GM19438 (cell line): ENCODE results near the gene SLC17A3.

Experiments used
- ATAC-seq: cut with Tn5 transposase; IDR thresholded peaks from one replicate; pipeline ENCODE4 v1.9.1; 2021; ENCODE audit warnings: low read depth; ENCODE audit not compliant: unreplicated experiment

Gene SLC17A3

GRCh38 chr6:25874118-25874517 is at the start of gene SLC17A3:
Gene SLC17A3, minus strand, starts transcription at chr6:25874243. Its CDS starts 5,856 bp downstream, at chr6:25868387.
- no peak for ATAC-seq

DNA sequence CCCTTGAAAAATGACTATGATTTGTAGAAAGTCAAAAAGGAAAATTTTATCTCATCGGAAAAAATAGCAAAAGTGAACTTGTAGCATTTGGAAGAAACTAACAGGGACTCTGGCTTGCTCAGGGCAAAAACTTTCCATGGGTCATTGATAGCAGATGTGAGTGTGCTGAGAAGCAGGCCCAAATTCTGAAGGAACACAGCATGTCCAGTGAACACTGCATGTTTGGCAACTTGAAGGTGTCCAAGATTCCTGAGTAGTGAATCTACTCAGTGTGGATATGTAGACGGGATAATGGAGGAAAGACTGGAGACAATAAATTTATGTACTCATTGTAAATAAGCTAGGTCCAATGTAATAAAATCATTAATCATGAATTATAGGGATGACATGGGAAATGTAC is 48.3 kb upstream of the SLC17A3 start:
- no peak for ATAC-seq

DNA sequence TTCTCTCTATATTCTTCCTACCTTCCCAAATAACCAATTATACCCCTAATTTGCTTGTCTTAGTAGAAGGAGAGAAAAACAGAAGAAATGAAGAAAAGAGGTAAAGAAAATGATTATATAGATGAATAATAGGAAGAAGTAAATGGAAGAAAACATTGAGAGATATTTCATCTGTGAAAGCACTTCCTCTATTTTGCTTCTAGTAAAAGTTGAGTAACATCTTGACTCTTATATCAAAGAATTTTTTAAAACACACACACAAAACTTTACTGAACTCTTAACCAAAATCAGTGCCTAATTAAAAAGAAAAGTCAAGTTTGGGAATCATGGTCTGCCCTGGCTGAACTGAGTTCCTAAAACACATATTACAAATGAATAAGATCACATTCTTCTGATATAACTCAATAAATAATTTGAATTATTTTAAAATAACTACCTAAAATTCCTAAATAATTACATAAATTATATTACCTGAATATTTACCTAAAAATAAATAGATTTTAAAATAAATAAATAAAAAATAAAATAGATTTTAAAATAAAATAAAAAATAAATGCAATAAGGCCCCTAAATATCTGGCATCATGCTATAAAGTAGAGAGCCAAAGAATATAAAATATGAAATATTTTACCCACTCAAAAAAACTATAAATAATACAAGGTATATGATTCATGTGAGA is 47.6 kb upstream of the SLC17A3 start:
- no peak for ATAC-seq

DNA sequence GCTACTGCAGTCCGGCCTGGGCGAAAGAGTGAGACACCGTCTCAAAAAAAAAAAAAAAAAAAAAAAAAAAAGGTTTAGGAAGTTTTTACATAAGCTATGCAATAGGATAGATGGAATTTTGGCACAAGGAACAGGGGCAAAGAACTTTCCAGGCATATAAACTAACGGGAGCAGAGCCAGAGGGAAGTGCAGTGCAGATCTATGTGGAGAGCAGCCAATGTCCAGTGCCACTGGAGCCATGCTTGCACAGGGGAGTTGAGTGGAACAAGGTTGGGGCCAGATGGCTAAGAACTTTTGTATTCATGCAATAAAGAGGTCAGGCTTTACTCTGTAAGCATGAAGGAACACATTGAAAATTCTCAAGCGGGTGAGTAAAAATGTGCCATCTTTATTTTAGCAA is 45.6 kb upstream of the SLC17A3 start:
- no peak for ATAC-seq

DNA sequence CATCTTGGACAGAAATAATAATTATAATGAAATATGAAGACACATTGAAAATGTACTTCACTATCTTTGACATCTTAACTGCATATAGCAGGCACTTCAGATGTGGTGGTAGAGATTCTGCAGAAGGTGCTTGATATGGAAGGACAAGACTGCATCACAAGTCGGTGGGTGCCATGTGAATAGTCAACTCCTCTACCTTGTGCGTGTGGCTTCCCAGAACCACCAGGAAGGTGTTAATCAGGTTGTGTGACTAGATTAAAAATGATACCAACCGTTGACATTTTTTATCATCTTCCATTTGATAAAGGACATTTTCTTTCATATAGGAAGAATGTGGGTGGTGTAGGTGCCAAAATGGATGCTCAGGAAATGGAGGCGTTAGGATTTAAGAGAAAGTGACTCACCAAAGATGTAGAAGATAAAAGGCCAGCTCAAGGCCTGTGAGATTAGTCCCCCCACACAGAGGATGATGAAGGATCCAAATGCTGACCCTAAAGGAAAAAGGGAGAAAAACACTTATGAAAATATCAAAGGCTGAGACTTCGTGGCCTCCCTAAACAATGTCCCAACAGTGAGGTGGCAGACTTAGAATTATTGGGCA is 44.1 kb upstream of the SLC17A3 start:
- ATAC-seq = no peak

GRCh38 chr6:25916789-25917490 is 42.9 kb upstream of the SLC17A3 start:
- no peak for ATAC-seq

DNA sequence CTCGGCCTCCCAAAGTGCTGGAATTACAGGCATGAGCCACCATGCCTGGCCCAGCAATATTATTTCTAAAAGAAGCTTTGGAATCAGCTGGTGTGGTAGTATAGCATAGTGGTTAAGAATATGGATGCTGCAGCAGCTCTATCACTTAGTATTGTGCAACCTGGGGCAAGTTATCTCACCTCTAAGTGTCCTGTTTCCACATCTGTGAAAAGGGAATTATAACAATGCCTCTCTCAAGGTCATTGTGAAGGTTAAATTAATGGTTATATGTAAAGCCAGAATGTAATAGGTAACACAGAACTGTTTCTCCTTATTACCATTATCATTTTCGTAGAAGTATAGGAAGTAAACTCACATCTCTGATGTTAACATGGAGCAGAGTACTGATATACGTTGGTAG is 42.3 kb upstream of the SLC17A3 start:
- ATAC-seq = no peak

- no peak for ATAC-seq
Measured at GRCh38 chr6:25913741-25914140, 39.7 kb upstream of the SLC17A3 start.

- no peak for ATAC-seq
Measured at GRCh38 chr6:25911351-25911750, 37.3 kb upstream of the SLC17A3 start.

DNA sequence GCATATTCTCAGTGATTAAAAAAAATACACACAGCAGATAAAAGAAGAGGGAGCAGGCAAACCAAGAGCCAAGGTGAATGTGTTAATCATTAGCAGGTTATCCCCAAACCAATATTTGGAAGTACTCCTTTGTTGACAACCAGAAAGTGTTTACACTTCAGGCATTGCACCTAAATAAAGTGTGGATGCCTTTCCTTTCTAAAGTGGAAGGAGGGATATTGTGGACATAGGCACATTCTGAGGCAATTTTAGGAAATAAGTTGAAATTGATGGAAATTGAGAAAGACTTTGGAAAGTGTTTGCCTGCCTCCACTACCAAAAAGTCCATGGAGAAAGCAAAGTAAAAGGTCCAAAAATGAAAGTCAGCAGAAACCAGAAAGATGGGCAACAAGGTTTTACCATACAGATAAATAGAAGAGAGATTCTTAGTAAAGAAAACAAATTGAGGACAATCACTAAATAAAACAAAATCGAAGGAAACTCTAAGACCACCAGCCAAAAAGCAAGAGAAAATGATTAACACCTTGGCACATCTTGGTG is 33.5 kb upstream of the SLC17A3 start:
- no peak for ATAC-seq

GRCh38 chr6:25903467-25904099 is 29.5 kb upstream of the SLC17A3 start:
- ATAC-seq = no peak

GRCh38 chr6:25902071-25902470 is 28.0 kb upstream of the SLC17A3 start:
- no peak for ATAC-seq

- no peak for ATAC-seq
Measured at GRCh38 chr6:25900843-25901242, 26.8 kb upstream of the SLC17A3 start.

- no peak for ATAC-seq
Measured at GRCh38 chr6:25899580-25900408, 25.8 kb upstream of the SLC17A3 start.

DNA sequence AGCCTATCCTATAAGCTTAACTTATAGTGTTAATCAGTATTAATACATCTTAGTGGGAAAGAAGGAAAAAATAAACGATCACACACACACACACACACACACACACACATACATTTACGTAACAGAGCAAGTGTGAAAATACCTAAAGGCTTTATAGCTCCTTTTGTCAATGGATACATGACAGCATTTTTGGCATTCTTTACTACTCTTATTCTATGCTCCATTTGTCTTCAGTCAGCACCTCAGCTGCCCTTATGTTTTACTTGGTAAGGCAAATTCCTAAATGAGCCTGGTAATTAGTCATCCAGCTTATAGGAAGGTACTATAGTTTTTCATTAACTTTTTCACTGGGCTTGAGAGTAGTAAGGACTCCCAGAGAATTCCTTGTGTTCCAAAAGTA is 25.1 kb upstream of the SLC17A3 start:
- ATAC-seq = no peak

- no peak for ATAC-seq
Measured at GRCh38 chr6:25898289-25898977, 24.4 kb upstream of the SLC17A3 start.

GRCh38 chr6:25896252-25896651 is 22.2 kb upstream of the SLC17A3 start:
- no peak for ATAC-seq

DNA sequence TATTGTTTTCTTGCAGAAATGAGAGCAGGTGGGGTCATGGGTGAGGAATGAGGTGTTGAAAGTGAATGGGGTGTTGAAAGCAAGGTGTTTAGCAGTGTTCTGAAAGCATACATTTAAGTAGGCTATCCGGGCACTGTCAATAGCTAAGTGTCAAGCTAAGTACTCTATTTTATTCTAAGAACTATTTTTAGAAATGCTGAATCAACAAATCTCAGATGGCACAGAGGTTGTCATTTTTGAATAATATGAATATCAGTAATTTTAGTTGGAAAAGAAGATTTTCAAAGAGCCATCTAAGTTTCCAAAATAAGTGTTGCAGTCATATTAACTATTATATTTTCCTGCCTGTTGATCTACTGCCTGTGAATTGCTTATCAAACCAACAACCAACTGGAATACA is 21.7 kb upstream of the SLC17A3 start:
- ATAC-seq = no peak

GRCh38 chr6:25893778-25894177 is 19.7 kb upstream of the SLC17A3 start:
- no peak for ATAC-seq

DNA sequence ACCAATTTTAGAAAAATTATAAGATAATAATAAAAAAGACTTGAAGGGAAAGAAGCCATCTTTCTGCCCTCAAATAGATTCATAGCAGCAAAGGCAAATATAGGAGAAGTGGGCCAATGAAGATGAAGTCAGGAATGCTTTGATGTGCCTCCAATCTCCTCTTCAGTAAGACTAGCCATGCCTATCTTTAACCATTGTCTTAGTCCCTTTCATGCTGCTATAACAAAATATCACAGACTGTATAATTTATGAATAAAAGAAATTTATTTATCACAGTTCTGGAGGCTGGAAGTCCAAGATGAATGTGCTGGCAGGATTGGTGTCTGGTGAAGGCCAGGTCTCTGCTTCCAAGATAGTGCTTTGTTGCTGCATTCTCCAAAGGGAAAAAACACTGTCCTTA is 18.8 kb upstream of the SLC17A3 start:
- no peak for ATAC-seq
